Brain microvascular endothelial cell (primary cell): Measurements from ENCODE around the gene ZNF785.

Source experiments
- DNase-seq: peaks from one replicate; pipeline ENCODE4 v3.0.0-alpha.2; 2020
- H3K27ac ChIP-seq: fragments of 250-450 bp; sonication (Bioruptor Pico); 2 replicates; pipeline ENCODE4 v1.5.1; 2020; ENCODE audit warnings: mild to moderate bottlenecking, moderate library complexity
- H3K27me3 ChIP-seq: fragments of 250-450 bp; sonication (Bioruptor Pico); replicated peaks from 2 replicates; pipeline ENCODE4 v1.5.1; 2020; ENCODE audit warnings: mild to moderate bottlenecking
- H3K36me3 ChIP-seq: fragments of 250-450 bp; sonication (Bioruptor Pico); replicated peaks from 2 replicates; pipeline ENCODE4 v1.5.1; 2020; ENCODE audit warnings: mild to moderate bottlenecking
- H3K4me3 ChIP-seq: 2 replicates; pipeline ENCODE4 v1.5.1; 2011; ENCODE audit warnings: low read depth, mild to moderate bottlenecking, control low read depth, low read length, moderate library complexity
- CTCF ChIP-seq: IDR thresholded peaks from 2 replicates; pipeline ENCODE4 v1.5.1; 2011; ENCODE audit warnings: low read depth, mild to moderate bottlenecking, moderate library complexity, low read length, control low read depth, inconsistent platforms; ENCODE audit errors: missing control alignments
- in situ Hi-C: cut with HindIII; loops from 2 replicates; pipeline ENCODE4 v1.10.0; 2017; ENCODE audit warnings: low sequenced_read_pairs, low pct_ligation_motif_present

Gene ZNF785

GRCh38 chr16:30581457-30581856, 4.0 kb downstream of the ZNF785 start:
- no peaks in the 10 kb centered on the region for H3K27me3 ChIP-seq
- no peak for TF ChIP-seq CTCF
- no peak overlapping the region for H3K27ac ChIP-seq
- H3K4me3 ChIP-seq: no peak overlapping the region
- peaks cover 19% of the 10 kb centered on the region for H3K36me3 ChIP-seq
- in situ Hi-C loops: no loop called here
- no peak for DNase-seq

DNA sequence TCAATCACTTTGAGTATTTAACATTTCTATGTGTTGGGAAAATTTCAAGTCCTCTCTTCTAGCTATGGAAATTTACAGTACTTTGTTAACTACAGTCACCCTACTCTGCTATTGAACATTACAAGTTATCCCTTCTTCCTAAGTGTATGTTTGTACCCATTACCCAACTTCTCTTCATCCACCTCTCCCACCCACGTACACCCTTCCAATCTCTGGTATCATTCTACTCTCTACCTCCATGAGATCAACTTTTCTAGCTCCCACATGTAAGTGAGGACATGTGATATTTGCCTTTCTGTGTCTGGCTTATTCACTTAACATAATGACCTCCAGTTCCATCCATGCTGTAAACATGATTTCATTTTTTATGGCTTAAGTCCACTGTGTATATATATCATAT, 10.8 kb downstream of the ZNF785 start:
- Histone ChIP-seq H3K36me3 (peaks cover 3% of the 10 kb centered on the region), H3K27me3 (no peaks in the 10 kb centered on the region), H3K4me3 (no peak overlapping the region), H3K27ac (no peak overlapping the region)
- in situ Hi-C loops: no loop called here
- DNase-seq: no peak
- TF ChIP-seq CTCF: no peak

DNA sequence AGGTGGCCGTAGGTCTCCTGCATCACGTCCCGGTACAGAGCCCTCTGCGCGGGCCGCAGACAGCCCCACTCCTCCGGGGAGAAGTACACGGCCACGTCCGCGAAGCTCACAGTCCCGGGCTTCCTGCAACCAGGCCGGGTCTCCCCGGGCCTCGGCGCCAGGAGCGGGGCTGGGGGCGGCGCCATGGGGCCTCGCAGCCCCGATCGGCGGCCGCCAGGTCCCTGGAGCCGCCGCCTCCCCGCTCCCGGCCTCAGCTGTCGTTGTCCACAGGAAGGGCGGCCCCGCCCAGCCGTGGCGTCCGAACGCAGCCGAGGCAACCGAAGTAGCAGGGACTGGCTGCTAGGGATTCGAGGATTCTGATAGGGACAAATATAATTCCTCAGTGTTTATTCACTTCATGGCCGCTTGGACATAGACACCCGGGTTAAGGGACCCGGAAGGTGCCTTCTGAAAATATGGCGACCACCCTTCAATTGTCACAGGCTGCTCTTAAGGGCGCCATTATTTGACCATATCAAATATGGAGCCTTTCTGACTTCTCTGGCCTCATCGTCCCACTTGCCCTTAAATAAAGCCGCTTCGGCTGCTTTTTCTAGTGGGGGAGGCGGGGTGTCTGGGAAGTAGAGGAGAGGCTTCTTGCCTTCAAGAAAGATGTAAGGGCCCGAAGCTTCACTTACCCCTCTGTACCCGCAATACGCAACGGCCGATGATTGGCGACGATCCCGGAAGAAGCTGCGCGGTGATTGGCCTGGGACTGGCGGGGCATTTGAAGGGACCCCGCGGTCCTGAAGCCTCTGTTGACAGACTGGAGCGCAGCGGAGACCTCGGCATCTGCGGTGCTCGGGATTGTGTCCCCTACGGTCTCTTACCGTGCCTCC, 13.8 kb downstream of the ZNF785 start, which contains the start of gene ZNF688:
Gene ZNF688 (minus strand): TSS at position 270 of the 878 bp plus-strand sequence. CDS start 85 bp downstream, at position 185.
- in situ Hi-C loops: no loop called here
- H3K27me3 ChIP-seq: no peaks in the 10 kb centered on the region
- no peak for TF ChIP-seq CTCF
- H3K4me3 ChIP-seq: peak within 1 kb of the TSS; percentile 68
- peak; percentile 96 for DNase-seq
- H3K36me3 ChIP-seq: no peaks in the 10 kb centered on the region
- H3K27ac ChIP-seq: peak within 1 kb of the TSS; percentile 73

DNA sequence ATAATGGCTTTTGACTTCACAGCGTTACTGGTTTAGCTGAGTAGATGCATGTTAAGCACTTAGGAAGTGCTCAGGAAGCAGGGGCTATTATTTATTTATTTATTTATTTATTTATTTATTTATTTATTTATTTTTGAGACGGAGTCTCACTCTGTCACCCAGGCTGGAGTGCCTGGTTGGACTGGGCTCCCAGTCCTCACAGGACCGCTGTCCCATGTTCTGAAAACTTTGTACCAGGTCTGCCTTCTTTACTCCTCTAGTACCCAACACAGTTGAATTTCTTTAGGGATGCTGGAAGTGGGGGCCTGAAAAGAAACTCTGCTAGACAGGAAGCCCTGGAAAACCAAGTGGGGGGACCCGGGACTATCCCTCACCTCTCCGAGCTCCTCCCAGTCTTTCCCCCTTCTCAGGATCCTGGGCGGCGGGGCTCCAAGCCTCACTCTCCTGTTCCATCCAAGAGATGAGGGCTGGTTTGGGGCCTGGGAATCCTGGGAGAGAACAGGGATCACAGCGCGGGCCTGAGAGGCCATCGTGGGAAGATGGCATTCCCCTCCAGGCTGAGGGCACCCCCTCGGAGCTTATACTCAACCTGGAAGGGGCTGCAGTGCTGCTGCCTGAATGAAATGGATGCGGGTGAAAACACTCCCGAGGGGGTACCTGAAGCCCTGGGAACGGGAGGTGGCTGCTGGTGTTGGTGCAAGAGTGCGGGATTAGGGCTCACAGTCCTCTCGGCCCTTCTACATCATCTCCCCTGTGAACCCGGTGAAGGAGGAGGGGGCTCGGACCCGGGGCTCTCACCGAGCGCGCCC, 14.7 kb downstream of the ZNF785 start:
- no peak for TF ChIP-seq CTCF
- DNase-seq: peak; percentile 16

DNA sequence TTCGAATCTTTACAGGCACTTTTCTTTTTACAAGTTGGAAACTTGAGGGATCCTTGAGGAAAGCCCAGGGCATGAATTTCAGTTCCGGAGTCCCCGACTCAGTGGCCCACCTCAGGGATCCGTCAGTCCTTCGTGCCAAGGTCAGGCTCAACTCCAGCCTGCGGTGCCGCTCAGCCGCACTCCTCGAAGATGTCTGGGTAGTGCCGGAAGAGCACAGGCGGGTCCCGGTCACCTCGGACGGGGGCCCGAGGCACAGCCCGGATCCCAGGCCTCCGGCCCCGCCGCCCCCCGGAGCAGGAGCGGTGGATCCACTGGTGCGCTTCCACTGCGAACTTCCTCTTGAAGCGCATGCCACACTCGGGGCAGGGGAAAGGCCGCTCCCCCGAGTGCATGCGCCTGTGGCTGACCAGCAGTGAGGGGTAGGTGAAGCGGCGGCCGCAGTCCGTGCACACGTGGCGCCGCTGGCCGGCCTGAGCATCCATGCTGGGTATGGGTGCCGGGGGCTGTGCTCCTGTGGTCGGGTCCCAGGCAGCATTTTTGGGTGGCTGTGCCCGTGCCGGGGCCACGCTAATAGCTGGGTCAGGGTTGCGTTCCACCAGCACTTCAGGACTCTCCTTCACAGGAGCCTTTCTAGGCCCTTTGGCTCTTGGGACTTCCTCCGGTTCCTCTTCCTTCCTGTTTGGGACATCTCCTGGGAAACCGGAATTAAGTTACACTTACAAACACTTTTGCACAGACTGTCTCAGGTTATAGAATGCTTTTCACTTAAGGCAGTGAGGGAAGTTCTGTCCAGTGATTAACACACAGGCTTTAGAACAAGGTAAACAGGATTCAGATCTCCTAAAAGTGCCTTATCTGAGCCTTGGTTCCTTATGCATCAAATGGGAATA, 15.5 kb downstream of the ZNF785 start:
- no peak for TF ChIP-seq CTCF
- Histone ChIP-seq H3K27me3 (no peaks in the 10 kb centered on the region), H3K27ac (no peak overlapping the region), H3K4me3 (no peak overlapping the region), H3K36me3 (no peaks in the 10 kb centered on the region)
- no peak for DNase-seq
- in situ Hi-C loops: no loop called here

More for the DNA sequence above, 14.7 kb downstream of the ZNF785 start:
- Histone ChIP-seq H3K27me3 (no peaks in the 10 kb centered on the region), H3K4me3 (peak overlapping the region; percentile 68), H3K36me3 (no peaks in the 10 kb centered on the region), H3K27ac (peak overlapping the region; percentile 73)
- in situ Hi-C loops: no loop called here
